NB4 (cell line): ENCODE measurements around the gene TOMM20L.

Experiments used
- DNase-seq: peaks from one replicate; pipeline ENCODE4 v3.0.0; 2010; ENCODE audit warnings: low read depth
- H3K4me3 ChIP-seq: one replicate; pipeline ENCODE4 v1.5.1; 2011; ENCODE audit warnings: mild to moderate bottlenecking, low read depth, low read length, moderate library complexity
- CTCF ChIP-seq: IDR thresholded peaks from one replicate; pipeline ENCODE4 v1.5.1; 2012; ENCODE audit warnings: low read depth, low read length
- MAX ChIP-seq: IDR thresholded peaks from 2 replicates; pipeline ENCODE4 v1.6.1; 2011; ENCODE audit warnings: low read depth, low read length
- MYC ChIP-seq: IDR thresholded peaks from 2 replicates; pipeline ENCODE4 v1.6.1; 2011; ENCODE audit warnings: low read depth, low read length
- POLR2A ChIP-seq: IDR thresholded peaks from 2 replicates; pipeline ENCODE4 v1.6.1; 2011; ENCODE audit warnings: mild to moderate bottlenecking; ENCODE audit not compliant: insufficient read length; ENCODE audit errors: extremely low read depth

TOMM20L gene

GRCh38 chr14:58439476-58439875 lies 43.7 kb downstream of the TOMM20L start:
- no peak overlapping the region for H3K4me3 ChIP-seq
- TF ChIP-seq CTCF: no peak
- TF ChIP-seq MYC: no peak
- TF ChIP-seq MAX: no peak
- TF ChIP-seq POLR2A: no peak
- no peak for DNase-seq

- TF ChIP-seq MAX: no peak
- TF ChIP-seq POLR2A: no peak
- no peak overlapping the region for H3K4me3 ChIP-seq
- no peak for DNase-seq
These were observed 48.9 kb downstream of the TOMM20L start for GRCh38 chr14:58444627-58445026.

GRCh38 chr14:58455593-58456265 lies 60.0 kb downstream of the TOMM20L start:
- DNase-seq: no peak
- no peak overlapping the region for H3K4me3 ChIP-seq
- TF ChIP-seq MYC (no peak), CTCF (no peak), MAX (no peak)
